Inflammatory macrophage (primary cell): Measurements from ENCODE around the gene CARD14.

ENCODE experiments used
- DNase-seq, 2 donors: peaks; one replicate each; pipeline ENCODE4 v3.0.0-alpha.2; 2020 to 2022

CARD14 gene

DNA sequence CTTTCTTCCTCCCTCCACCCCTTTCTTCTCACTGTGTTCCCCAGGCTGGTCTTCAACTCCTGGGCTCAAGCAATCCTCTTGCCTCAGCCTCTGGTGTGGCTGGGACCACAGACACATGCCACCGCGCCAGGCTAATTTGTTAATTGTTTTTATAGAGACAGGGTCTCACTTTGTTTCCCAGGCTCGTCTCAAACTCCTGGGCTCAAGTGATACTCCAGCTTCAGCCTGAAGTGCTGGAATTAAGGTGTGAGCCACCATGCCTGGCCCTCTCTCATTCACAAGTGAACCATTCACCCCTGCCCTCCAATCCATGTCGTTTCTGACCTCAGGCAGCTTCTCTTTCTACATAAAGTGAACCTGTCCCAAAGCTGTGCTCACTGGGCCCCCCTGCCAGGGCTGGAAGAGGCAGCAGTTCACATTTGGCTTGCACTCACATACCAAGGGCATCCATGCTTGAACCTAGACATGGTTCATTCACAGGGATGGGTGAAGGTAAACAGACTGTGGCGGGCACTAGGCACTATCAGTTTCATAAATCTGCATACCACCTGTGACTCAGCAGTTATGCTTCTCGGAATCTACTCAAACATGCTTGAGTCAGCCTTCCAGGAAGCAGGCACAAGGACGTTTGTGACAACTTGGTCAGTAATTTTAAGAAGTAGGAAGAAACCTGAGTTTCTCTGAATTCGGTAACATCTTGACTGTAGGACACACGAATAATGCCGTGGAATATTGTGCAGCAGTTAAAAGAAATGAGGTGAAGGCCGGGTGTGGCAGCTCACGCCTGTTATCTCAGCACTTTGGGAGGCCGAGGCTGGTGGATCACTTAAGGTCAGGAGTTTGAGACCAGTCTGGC, 84.8 kb downstream of the CARD14 start:
- DNase-seq = peak; percentile 74 to 84

DNA sequence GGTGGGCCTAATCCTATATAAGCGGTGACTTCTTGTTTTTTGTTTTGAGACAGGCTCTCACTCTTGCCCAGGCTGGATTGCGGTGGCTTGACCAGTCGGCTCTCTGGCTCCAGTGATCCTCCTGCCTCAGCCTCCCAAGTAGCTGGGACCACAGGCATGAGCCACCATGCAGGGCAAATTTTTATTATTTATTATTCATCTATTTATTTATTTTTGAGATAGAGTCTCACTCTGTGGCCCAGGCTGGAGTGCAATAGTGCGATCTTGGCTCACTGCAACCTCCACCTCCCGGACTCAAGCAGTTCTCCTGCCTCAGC, 86.2 kb downstream of the CARD14 start:
- DNase-seq = no peak

DNA sequence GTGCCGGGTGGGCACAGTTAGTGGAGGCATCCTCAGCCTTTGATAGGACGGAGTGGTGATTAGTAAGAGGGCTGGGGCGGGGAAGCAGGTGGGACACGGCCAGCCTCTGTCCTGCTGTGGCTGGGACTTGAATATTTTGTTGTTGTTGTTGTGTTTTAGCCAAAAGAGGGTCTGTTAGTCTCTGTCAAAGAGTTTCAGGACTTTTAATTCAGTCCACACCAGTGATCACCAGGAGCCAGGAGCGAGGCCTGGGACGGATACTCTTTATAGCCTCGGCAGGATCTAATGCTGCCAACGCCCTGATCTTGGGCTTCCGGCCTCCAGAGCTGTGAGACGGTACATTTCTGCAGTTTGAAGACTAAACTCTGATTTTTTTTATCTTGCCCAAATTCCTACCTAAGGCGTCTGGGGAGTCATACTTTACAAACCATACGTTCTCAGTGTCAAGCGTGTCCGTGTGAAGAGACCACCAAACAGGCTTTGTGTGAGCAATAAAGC, 87.9 kb downstream of the CARD14 start:
- no peak for DNase-seq

DNA sequence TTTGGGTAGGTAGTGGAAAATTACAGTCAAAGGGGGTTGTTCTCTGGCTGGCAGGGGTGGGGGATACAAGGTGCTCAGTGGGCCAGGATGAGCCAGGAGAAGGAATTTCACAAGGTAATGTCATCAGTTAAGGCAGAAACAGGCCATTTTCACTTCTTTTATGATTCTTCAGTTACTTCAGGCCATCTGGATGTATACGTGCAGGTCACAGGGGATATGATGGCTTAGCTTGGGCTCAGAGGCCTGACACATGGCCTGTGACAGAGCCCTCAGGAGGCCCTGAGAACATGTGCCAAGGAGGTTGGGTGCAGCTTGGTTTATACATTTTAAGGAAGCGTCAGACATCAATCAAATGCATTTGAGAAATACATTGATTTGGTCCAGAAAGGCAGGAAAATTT, 88.5 kb downstream of the CARD14 start:
- peak in 1 of 2 donors; percentile 36 for DNase-seq
